SH-SY5Y (cell line): ENCODE results near the gene GABRB3.

Experiments
- GATA2 ChIP-seq: IDR thresholded peaks from 2 replicates; pipeline ENCODE4 v1.6.1; 2011; ENCODE audit warnings: mild to moderate bottlenecking, low read depth, low read length
- GATA3 ChIP-seq: IDR thresholded peaks from 2 replicates; pipeline ENCODE4 v1.6.1; 2011; ENCODE audit warnings: low read depth, mild to moderate bottlenecking, low read length, moderate library complexity

- TF ChIP-seq GATA2 (no peak), GATA3 (no peak)
These were observed 86.2 kb downstream of the GABRB3 start for GRCh38 chr15:26686547-26687187.
